OCI-LY3 (cell line): ENCODE measurements around the gene TMEM178B.

Source experiments
- H2AFZ ChIP-seq: fragments of 200-600, 300-600 bp; shearing (Covaris generic); 2 replicates; pipeline ENCODE4 v1.6.0; 2014; ENCODE audit warnings: antibody characterized with exemption, low read depth, low read length
- H3K27ac ChIP-seq: fragments of 200-600, 300-600 bp; sonication (generic); 2 replicates; pipeline ENCODE4 v1.5.1; 2014; ENCODE audit warnings: mild to moderate bottlenecking, low read length, moderate library complexity, mixed read lengths
- H3K27me3 ChIP-seq: fragments of 200-600, 300-600 bp; sonication (generic); 2 replicates; pipeline ENCODE4 v1.6.1; 2014; ENCODE audit warnings: low read depth, low read length, mixed read lengths
- H3K36me3 ChIP-seq: fragments of 200-600, 300-600 bp; sonication (generic); replicated peaks from 2 replicates; pipeline ENCODE3; 2014; ENCODE audit warnings: low read depth, low read length, mixed read lengths
- H3K4me1 ChIP-seq: fragments of 300-600, 200-600 bp; sonication (generic); 2 replicates; pipeline ENCODE4 v1.6.1; 2014; ENCODE audit warnings: low read length, mixed read lengths
- H3K4me2 ChIP-seq: fragments of 200-600, 300-600 bp; sonication (generic); 2 replicates; pipeline ENCODE4 v1.6.1; 2014; ENCODE audit warnings: low read length, mixed read lengths
- H3K4me3 ChIP-seq: fragments of 300-600, 200-600 bp; sonication (generic); 2 replicates; pipeline ENCODE4 v1.5.1; 2014; ENCODE audit warnings: antibody characterized with exemption, mild to moderate bottlenecking, low read length, moderate library complexity
- H3K79me2 ChIP-seq: fragments of 300-600, 200-600 bp; shearing (Covaris generic); 2 replicates; pipeline ENCODE4 v1.6.1; 2014; ENCODE audit warnings: mild to moderate bottlenecking, low read length, mixed read lengths
- H3K9ac ChIP-seq: fragments of 300-600, 200-600 bp; shearing (Covaris generic); 2 replicates; pipeline ENCODE4 v1.6.0; 2014; ENCODE audit warnings: mild to moderate bottlenecking, low read length, moderate library complexity
- H3K9me3 ChIP-seq: fragments of 200-600, 300-600 bp; shearing (Covaris generic); 2 replicates; pipeline ENCODE4 v1.6.1; 2014; ENCODE audit warnings: low read length, mixed read lengths; ENCODE audit not compliant: insufficient read depth
- H4K20me1 ChIP-seq: fragments of 200-600, 300-600 bp; sonication (generic); 2 replicates; pipeline ENCODE4 v1.6.1; 2016; ENCODE audit warnings: low read length, mixed read lengths; ENCODE audit not compliant: insufficient read depth
- CTCF ChIP-seq: fragments of 200-600, 300-600 bp; sonication (generic); IDR thresholded peaks from 2 replicates; pipeline ENCODE4 v1.5.1; 2014; ENCODE audit warnings: antibody characterized with exemption, low read length, low read depth
- EZH2phosphoT487 ChIP-seq: fragments of 200-600 bp; shearing (Covaris generic); IDR thresholded peaks from 2 replicates; pipeline ENCODE4 v1.6.1; 2018; ENCODE audit warnings: antibody characterized with exemption, mixed run types, low read depth

TMEM178B gene

DNA sequence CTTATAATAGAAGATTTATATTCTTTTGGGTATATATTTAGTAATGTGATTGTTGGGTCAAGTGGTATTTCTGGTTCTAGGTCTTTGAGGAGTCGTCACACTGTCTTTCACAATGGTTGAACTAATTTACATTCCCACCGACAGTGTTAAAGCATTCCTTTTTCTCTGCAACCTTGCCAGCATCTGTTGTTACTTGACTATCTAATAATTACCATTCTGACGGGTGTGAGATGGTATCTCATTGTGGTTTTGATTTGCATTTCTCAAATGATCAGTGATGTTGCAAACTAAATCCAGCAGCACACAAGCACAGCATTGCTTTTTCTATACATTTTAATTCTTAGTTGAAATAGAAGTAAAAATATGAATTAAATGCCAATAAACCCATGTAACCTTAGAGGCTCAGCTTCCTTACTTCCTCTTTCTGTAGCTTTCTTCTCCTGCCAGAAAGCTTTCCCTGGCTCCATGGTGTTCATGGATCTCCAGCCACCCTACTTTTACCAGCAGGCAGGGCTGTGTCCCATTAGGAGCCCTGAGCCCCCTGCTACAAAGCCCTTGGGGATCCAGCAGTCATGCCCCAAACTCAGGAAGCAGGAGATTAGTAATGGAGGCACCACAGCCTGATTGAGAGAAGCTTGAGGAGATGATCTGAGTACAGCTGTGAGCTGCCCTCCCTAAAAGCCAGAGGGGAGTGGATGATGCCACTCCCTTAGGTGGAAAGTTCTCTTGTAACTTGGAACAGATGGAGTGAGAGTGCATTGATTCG lies 158.6 kb downstream of the TMEM178B start:
- H3K9me3 ChIP-seq = no peaks in the 10 kb centered on the region
- no peak overlapping the region for H3K9ac ChIP-seq
- TF ChIP-seq EZH2phosphoT487 (no peak), CTCF (no peak)
- no peaks in the 10 kb centered on the region for H3K79me2 ChIP-seq
- H3K27me3 ChIP-seq = no peaks in the 10 kb centered on the region
- no peaks in the 10 kb centered on the region for H3K4me1 ChIP-seq
- no peak overlapping the region for H3K4me3 ChIP-seq
- H3K4me2 ChIP-seq = no peak overlapping the region
- no peak overlapping the region for H3K27ac ChIP-seq
- H4K20me1 ChIP-seq = no peaks in the 10 kb centered on the region
- H3K36me3 ChIP-seq = no peaks in the 10 kb centered on the region
- H2AFZ ChIP-seq = no peak overlapping the region

- H3K27me3 ChIP-seq = no peaks in the 10 kb centered on the region
- no peak overlapping the region for H2AFZ ChIP-seq
- no peak overlapping the region for H3K27ac ChIP-seq
- TF ChIP-seq CTCF (no peak), EZH2phosphoT487 (no peak)
- H3K4me2 ChIP-seq = no peak overlapping the region
- no peak overlapping the region for H3K4me3 ChIP-seq
- no peaks in the 10 kb centered on the region for H3K4me1 ChIP-seq
- H3K79me2 ChIP-seq = no peaks in the 10 kb centered on the region
- no peak overlapping the region for H3K9ac ChIP-seq
- H4K20me1 ChIP-seq = no peaks in the 10 kb centered on the region
- H3K9me3 ChIP-seq = no peaks in the 10 kb centered on the region
- no peaks in the 10 kb centered on the region for H3K36me3 ChIP-seq
Observed at GRCh38 chr7:141234335-141235105, 160.7 kb downstream of the TMEM178B start.

- H3K36me3 ChIP-seq = no peaks in the 10 kb centered on the region
- TF ChIP-seq EZH2phosphoT487 (no peak), CTCF (no peak)
- H2AFZ ChIP-seq = no peak overlapping the region
Observed at GRCh38 chr7:141235656-141236055, 161.8 kb downstream of the TMEM178B start.

GRCh38 chr7:141238596-141239243 lies 164.9 kb downstream of the TMEM178B start:
- Histone ChIP-seq H3K4me3 (no peak overlapping the region), H4K20me1 (no peaks in the 10 kb centered on the region), H2AFZ (no peak overlapping the region), H3K9ac (no peak overlapping the region), H3K9me3 (no peaks in the 10 kb centered on the region), H3K4me1 (no peaks in the 10 kb centered on the region), H3K27me3 (no peaks in the 10 kb centered on the region), H3K27ac (no peak overlapping the region), H3K36me3 (no peaks in the 10 kb centered on the region), H3K4me2 (no peak overlapping the region), H3K79me2 (no peaks in the 10 kb centered on the region)
- TF ChIP-seq EZH2phosphoT487 = no peak
- TF ChIP-seq CTCF = no peak

More at GRCh38 chr7:141235656-141236055, 161.8 kb downstream of the TMEM178B start:
- Histone ChIP-seq H3K9ac (no peak overlapping the region), H3K4me3 (no peak overlapping the region), H4K20me1 (no peaks in the 10 kb centered on the region), H3K4me1 (no peaks in the 10 kb centered on the region), H3K27me3 (no peaks in the 10 kb centered on the region), H3K4me2 (no peak overlapping the region), H3K9me3 (no peaks in the 10 kb centered on the region), H3K27ac (no peak overlapping the region), H3K79me2 (no peaks in the 10 kb centered on the region)
